ENCODE measurements around the gene PCNX1.
A peak's percentile ranks its signal among the peaks of the same experiment; 100 is the strongest.

The PCNX1 gene

GRCh38 chr14:70884595-70885342 is 22.5 kb upstream of the PCNX1 start:
- H3K27me3 Mint-ChIP-seq = no peaks in the 10 kb centered on the region
- DNase-seq = peak; percentile 41
- no peaks in the 10 kb centered on the region for H3K9me3 Mint-ChIP-seq
- peaks cover 85% of the 10 kb centered on the region for H3K4me1 Mint-ChIP-seq (ENCODE audit: low read depth)
- H3K4me3 Mint-ChIP-seq = peak overlapping the region; percentile 30
- peak overlapping the region; percentile 97 for H3K27ac Mint-ChIP-seq
- no peaks in the 10 kb centered on the region for H3K36me3 Mint-ChIP-seq (ENCODE audit: low read depth)

- Mint-ChIP-seq H3K27ac (peak overlapping the region; percentile 97), H3K4me1 (ENCODE audit: low read depth) (peaks cover 89% of the 10 kb centered on the region), H3K4me3 (peak overlapping the region; percentile 55), H3K27me3 (no peaks in the 10 kb centered on the region), H3K9me3 (no peaks in the 10 kb centered on the region), H3K36me3 (ENCODE audit: low read depth) (no peaks in the 10 kb centered on the region)
- peak; percentile 46 for DNase-seq
Measured at GRCh38 chr14:70885343-70886022, 21.8 kb upstream of the PCNX1 start.

GRCh38 chr14:70886421-70887206 is 20.6 kb upstream of the PCNX1 start:
- no peaks in the 10 kb centered on the region for H3K9me3 Mint-ChIP-seq
- peak overlapping the region; percentile 63 for H3K4me3 Mint-ChIP-seq
- H3K36me3 Mint-ChIP-seq (ENCODE audit: low read depth) = no peaks in the 10 kb centered on the region
- peak overlapping the region; percentile 97 for H3K27ac Mint-ChIP-seq
- no peaks in the 10 kb centered on the region for H3K27me3 Mint-ChIP-seq
- peak; percentile 57 for DNase-seq
- peaks cover 89% of the 10 kb centered on the region for H3K4me1 Mint-ChIP-seq (ENCODE audit: low read depth)

GRCh38 chr14:70887207-70887681 is 20.0 kb upstream of the PCNX1 start:
- Mint-ChIP-seq H3K27ac (peak overlapping the region; percentile 97), H3K4me1 (ENCODE audit: low read depth) (peaks cover 85% of the 10 kb centered on the region), H3K36me3 (ENCODE audit: low read depth) (no peaks in the 10 kb centered on the region), H3K4me3 (peak overlapping the region; percentile 63), H3K9me3 (no peaks in the 10 kb centered on the region), H3K27me3 (no peaks in the 10 kb centered on the region)
- no peak for DNase-seq

GRCh38 chr14:70887737-70888499 is 19.3 kb upstream of the PCNX1 start:
- Mint-ChIP-seq H3K27ac (peak overlapping the region; percentile 97), H3K4me3 (peak overlapping the region; percentile 63), H3K4me1 (ENCODE audit: low read depth) (peaks cover 85% of the 10 kb centered on the region), H3K9me3 (no peaks in the 10 kb centered on the region), H3K27me3 (no peaks in the 10 kb centered on the region), H3K36me3 (ENCODE audit: low read depth) (no peaks in the 10 kb centered on the region)
- no peak for DNase-seq

GRCh38 chr14:70888681-70889175 is 18.5 kb upstream of the PCNX1 start:
- Mint-ChIP-seq H3K27ac (peak overlapping the region; percentile 44), H3K4me1 (ENCODE audit: low read depth) (peaks cover 85% of the 10 kb centered on the region), H3K9me3 (no peaks in the 10 kb centered on the region), H3K27me3 (no peaks in the 10 kb centered on the region), H3K36me3 (ENCODE audit: low read depth) (no peaks in the 10 kb centered on the region), H3K4me3 (no peak overlapping the region)
- no peak for DNase-seq

GRCh38 chr14:70889555-70889954 is 17.7 kb upstream of the PCNX1 start:
- Mint-ChIP-seq H3K27ac (no peak overlapping the region), H3K4me1 (ENCODE audit: low read depth) (peaks cover 85% of the 10 kb centered on the region), H3K4me3 (no peak overlapping the region), H3K27me3 (no peaks in the 10 kb centered on the region), H3K36me3 (ENCODE audit: low read depth) (no peaks in the 10 kb centered on the region), H3K9me3 (no peaks in the 10 kb centered on the region)
- DNase-seq = no peak

GRCh38 chr14:70890826-70891659 is 16.2 kb upstream of the PCNX1 start:
- no peak for DNase-seq
- Mint-ChIP-seq H3K27me3 (no peaks in the 10 kb centered on the region), H3K36me3 (ENCODE audit: low read depth) (no peaks in the 10 kb centered on the region), H3K27ac (no peak overlapping the region), H3K9me3 (no peaks in the 10 kb centered on the region), H3K4me3 (no peak overlapping the region), H3K4me1 (ENCODE audit: low read depth) (peaks cover 78% of the 10 kb centered on the region)

- DNase-seq = no peak
- H3K4me3 Mint-ChIP-seq = no peak overlapping the region
- H3K4me1 Mint-ChIP-seq (ENCODE audit: low read depth) = peaks cover 73% of the 10 kb centered on the region
- no peaks in the 10 kb centered on the region for H3K9me3 Mint-ChIP-seq
- no peak overlapping the region for H3K27ac Mint-ChIP-seq
- no peaks in the 10 kb centered on the region for H3K27me3 Mint-ChIP-seq
- no peaks in the 10 kb centered on the region for H3K36me3 Mint-ChIP-seq (ENCODE audit: low read depth)
Measured at GRCh38 chr14:70891737-70892136, 15.5 kb upstream of the PCNX1 start.

GRCh38 chr14:70893062-70893845 is 14.0 kb upstream of the PCNX1 start:
- Mint-ChIP-seq H3K4me3 (peak overlapping the region; percentile 45), H3K36me3 (ENCODE audit: low read depth) (no peaks in the 10 kb centered on the region), H3K9me3 (no peaks in the 10 kb centered on the region), H3K4me1 (ENCODE audit: low read depth) (peaks cover 68% of the 10 kb centered on the region), H3K27me3 (no peaks in the 10 kb centered on the region), H3K27ac (peak overlapping the region; percentile 75)
- DNase-seq = no peak

- no peaks in the 10 kb centered on the region for H3K9me3 Mint-ChIP-seq
- DNase-seq = no peak
Measured at GRCh38 chr14:70893858-70894291, 13.4 kb upstream of the PCNX1 start.

GRCh38 chr14:70894868-70895267 is 12.4 kb upstream of the PCNX1 start:
- no peak for DNase-seq
- Mint-ChIP-seq H3K27me3 (no peaks in the 10 kb centered on the region), H3K4me3 (no peak overlapping the region), H3K4me1 (ENCODE audit: low read depth) (peaks cover 63% of the 10 kb centered on the region), H3K27ac (no peak overlapping the region), H3K36me3 (ENCODE audit: low read depth) (no peaks in the 10 kb centered on the region), H3K9me3 (no peaks in the 10 kb centered on the region)

More at GRCh38 chr14:70893858-70894291, 13.4 kb upstream of the PCNX1 start:
- Mint-ChIP-seq H3K27me3 (no peaks in the 10 kb centered on the region), H3K4me1 (ENCODE audit: low read depth) (peaks cover 69% of the 10 kb centered on the region), H3K4me3 (peak overlapping the region; percentile 45), H3K36me3 (ENCODE audit: low read depth) (no peaks in the 10 kb centered on the region), H3K27ac (peak overlapping the region; percentile 75)

Data from activated T-cell treated with anti-CD3 and anti-CD28 coated beads, Interleukin-2, amount 50 U/mL, for 24 hours (primary cell).